HepG2 (cell line): ENCODE data around the gene P2RX7. TPM values are rescaled to one million over a fixed set of nuclear protein-coding genes. Genes with fewer than 3 reads are reported as not detected.
A peak's percentile ranks its signal among the peaks of the same experiment; 100 is the strongest.

Experiments
- ATAC-seq: fragments of 200-7000 bp; cut with Tn5 transposase; 3 replicates; pipeline ENCODE4 v1.9.1; 2020; ENCODE audit warnings: mild to moderate bottlenecking, moderate library complexity
- BruUV-seq: library from RNA; stranded (reverse); fragments of 400-500 nt; replicated peaks from 2 replicates; lab custom pipeline; 2021; lab: Mats Ljungman, UMichigan
- CTCF ChIA-PET: fragments of 300-600 bp; formaldehyde crosslinking; extraction: SDS; loops from one replicate; lab custom pipeline; 2021; ENCODE audit warnings: low total read pairs, inconsistent platforms, low intra/inter-chr PET ratio; lab: Yijun Ruan, JAX
- POLR2A ChIA-PET: fragments of 350-600 bp; sonication (Branson Sonifier 250); formaldehyde crosslinking; loops from one replicate; lab custom pipeline; 2020; ENCODE audit warnings: antibody characterized with exemption, inconsistent platforms; lab: Yijun Ruan, JAX
- DNase-seq: peaks from one replicate; pipeline ENCODE4 v3.0.0-alpha.2; 2015; ENCODE audit warnings: low spot score
- FAIRE-seq: peaks from 3 replicates; lab custom pipeline; 2011; peaks lifted over from hg19 to GRCh38; lab: Jason Lieb, UNC
- H2AFZ ChIP-seq: one replicate; pipeline ENCODE4 v1.6.1; 2011; ENCODE audit warnings: low read length, inconsistent platforms
- H3K27ac ChIP-seq: fragments of 300-600 bp; 3 replicates; pipeline ENCODE4 v1.8.0; 2011; ENCODE audit warnings: mixed run types, mild to moderate bottlenecking, mixed read lengths, low read length, inconsistent platforms; ENCODE audit not compliant: insufficient read depth; ENCODE audit errors: extremely low read length
- H3K27me3 ChIP-seq, 2 experiments: fragments of 200-600 bp in 1 of 2; 2 replicates in 1 of 2; 3 replicates in 1 of 2; pipeline versions ENCODE4 v1.6.0 to v1.8.0; 2011; ENCODE audit warnings: low read length in 2 of 2, mild to moderate bottlenecking in 2 of 2, moderate library complexity in 2 of 2, inconsistent platforms in 1 of 2; ENCODE audit not compliant: insufficient read depth in 2 of 2, control insufficient read depth in 1 of 2
- H3K36me3 ChIP-seq, 2 experiments: fragments of 200-600 bp in 1 of 2; replicated peaks in 1 of 2; 2 replicates in 1 of 2; 3 replicates in 1 of 2; pipeline versions ENCODE4 v1.5.1 to v1.8.0; 2011; ENCODE audit warnings: low read length in 2 of 2, inconsistent platforms in 1 of 2; ENCODE audit not compliant: insufficient read depth in 2 of 2, control insufficient read depth in 1 of 2
- H3K4me1 ChIP-seq: 2 replicates; pipeline ENCODE4 v1.5.1; 2012; ENCODE audit warnings: low read length, inconsistent platforms; ENCODE audit not compliant: insufficient read depth
- H3K4me2 ChIP-seq: 2 replicates; pipeline ENCODE4 v1.6.0; 2011; ENCODE audit warnings: low read depth, low read length, inconsistent platforms
- H3K4me3 ChIP-seq, 3 experiments: fragments of 200-600 bp in 1 of 3; sonication (generic), shearing (Covaris generic) in 1 of 3; replicated peaks in 1 of 3; 2 replicates each; pipeline ENCODE4 v1.5.1; 2011 to 2016; ENCODE audit warnings: low read length in 3 of 3, inconsistent platforms in 2 of 3, low read depth in 2 of 3, mild to moderate bottlenecking in 2 of 3, control low read depth in 1 of 3, mixed read lengths in 1 of 3; ENCODE audit not compliant: insufficient read depth in 1 of 3
- H3K79me2 ChIP-seq: one replicate; pipeline ENCODE4 v1.6.1; 2011; ENCODE audit warnings: low read length, inconsistent platforms; ENCODE audit not compliant: insufficient read depth
- H3K9ac ChIP-seq: 2 replicates; pipeline ENCODE4 v1.6.0; 2011; ENCODE audit warnings: mild to moderate bottlenecking, low read depth, low read length, inconsistent platforms; ENCODE audit not compliant: insufficient read depth
- H3K9me3 ChIP-seq: 2 replicates; pipeline ENCODE4 v1.5.1; 2012; ENCODE audit warnings: mild to moderate bottlenecking, low read length
- H4K20me1 ChIP-seq: 2 replicates; pipeline ENCODE4 v1.6.0; 2011; ENCODE audit warnings: inconsistent platforms, mild to moderate bottlenecking, low read length, moderate library complexity; ENCODE audit not compliant: insufficient read depth
- BRCA1 ChIP-seq: sonication (generic); formaldehyde crosslinking; IDR thresholded peaks from 2 replicates; pipeline ENCODE4 v1.4.0; 2020; ENCODE audit warnings: missing genetic modification reagents
- KAT7 ChIP-seq: IDR thresholded peaks from 2 replicates; pipeline ENCODE4 v1.6.1; 2018; ENCODE audit warnings: borderline replicate concordance, missing compliant biosample characterization
- REL ChIP-seq: sonication (generic); formaldehyde crosslinking; conservative IDR thresholded peaks from 2 replicates; pipeline ENCODE4 v1.8.0; 2022; ENCODE audit warnings: mild to moderate bottlenecking, missing genetic modification reagents, moderate library complexity
- SNAI1 ChIP-seq: sonication (generic); formaldehyde crosslinking; IDR thresholded peaks from 2 replicates; pipeline ENCODE4 v1.5.0; 2020; ENCODE audit warnings: mild to moderate bottlenecking, missing genetic modification reagents, borderline replicate concordance
- SRY ChIP-seq: sonication (generic); formaldehyde crosslinking; IDR thresholded peaks from 2 replicates; pipeline ENCODE4 v1.8.0; 2022; ENCODE audit warnings: mild to moderate bottlenecking, missing genetic modification reagents
- TCF7L2 ChIP-seq: IDR thresholded peaks from 2 replicates; pipeline ENCODE4 v1.6.1; 2011; ENCODE audit warnings: mild to moderate bottlenecking, low read depth, low read length, moderate library complexity
- TOE1 ChIP-seq: sonication (generic); formaldehyde crosslinking; IDR thresholded peaks from 2 replicates; pipeline ENCODE4 v1.4.0; 2020; ENCODE audit warnings: mild to moderate bottlenecking, missing genetic modification reagents
- ZFP37 ChIP-seq: sonication (generic); formaldehyde crosslinking; IDR thresholded peaks from 2 replicates; pipeline ENCODE4 v1.4.0; 2020; ENCODE audit warnings: missing genetic modification reagents, borderline replicate concordance
- ZNF136 ChIP-seq: sonication (generic); formaldehyde crosslinking; IDR thresholded peaks from 2 replicates; pipeline ENCODE4 v1.8.1; 2022; ENCODE audit warnings: low read depth, mild to moderate bottlenecking, moderate library complexity, missing genetic modification reagents
- ZNF777 ChIP-seq: sonication (generic); formaldehyde crosslinking; IDR thresholded peaks from 2 replicates; pipeline ENCODE4 v1.4.0; 2020; ENCODE audit warnings: missing genetic modification reagents
- whole genome bisulfite sequencing: methylation state at CpG from one replicate; pipeline ENCODE4 v1.1.6; 2017; ENCODE audit warnings: low lambda C conversion rate; 5-methylcytosine and 5-hydroxymethylcytosine counted together
- in situ Hi-C: cut with HindIII; loops from 2 replicates; pipeline ENCODE4 v1.10.0; 2017; ENCODE audit warnings: low pct_unique_long_range_greater_than_20kb; ENCODE audit not compliant: extremely low pct_ligation_motif_present
- intact Hi-C: fragments of 100-400 bp; cut with micrococcal nuclease; formaldehyde crosslinking; loops from one replicate; pipeline ENCODE4 v1.10.0; 2022; ENCODE audit not compliant: unreplicated experiment
- polyA plus RNA-seq, 8 experiments: library from polyadenylated mRNA; depleted of rRNA in 3 of 8; stranded (reverse) in 7 of 8; unstranded in 1 of 8; fragments of >200 nt; fragmentation: Illumina TruSeq in 4 of 8; extraction: Trizol in 4 of 8; gene quantifications; 2 replicates each; pipeline versions ENCODE4 v1.2.1 to v1.2.3, GENCODE V29; 2011 to 2016; ENCODE audit warnings: low read depth in 4 of 8, missing spikeins in 1 of 8, mixed read lengths in 1 of 8; ENCODE audit not compliant: insufficient read depth in 1 of 8
- total RNA-seq, 5 experiments: library from RNA; depleted of rRNA; stranded (reverse); fragments of >200 nt; fragmentation: Illumina TruSeq; extraction: Trizol; gene quantifications; 2 replicates each; pipeline ENCODE4 v1.2.3, GENCODE V29; 2016; ENCODE audit warnings: low read depth in 1 of 5
- TF ChIP-seq, protein P1 (sequence below): sonication (generic); formaldehyde crosslinking; IDR thresholded peaks from 2 replicates; pipeline ENCODE4 v1.8.1; 2023; ENCODE audit warnings: mild to moderate bottlenecking, inconsistent platforms, moderate library complexity, missing genetic modification reagents, borderline replicate concordance
- TF ChIP-seq, protein P2 (sequence below): sonication (generic); formaldehyde crosslinking; IDR thresholded peaks from 2 replicates; pipeline ENCODE4 v1.4.0; 2020; ENCODE audit warnings: low read depth, mild to moderate bottlenecking, missing genetic modification reagents
- TF ChIP-seq, protein P3 (sequence below): sonication (generic); formaldehyde crosslinking; IDR thresholded peaks from 2 replicates; pipeline ENCODE4 v1.4.0; 2020; ENCODE audit warnings: missing genetic modification reagents
- TF ChIP-seq, protein P4 (sequence below): sonication (generic); formaldehyde crosslinking; IDR thresholded peaks from 2 replicates; pipeline ENCODE4 v1.5.0; 2020; ENCODE audit warnings: missing genetic modification reagents

P2RX7 gene
- total and polyA plus RNA-seq, 2 of the 13 experiments (the other 11 are each of a cell fraction or from before 2014, with no cell fraction given), result 0.13 to 0.73 TPM

DNA sequence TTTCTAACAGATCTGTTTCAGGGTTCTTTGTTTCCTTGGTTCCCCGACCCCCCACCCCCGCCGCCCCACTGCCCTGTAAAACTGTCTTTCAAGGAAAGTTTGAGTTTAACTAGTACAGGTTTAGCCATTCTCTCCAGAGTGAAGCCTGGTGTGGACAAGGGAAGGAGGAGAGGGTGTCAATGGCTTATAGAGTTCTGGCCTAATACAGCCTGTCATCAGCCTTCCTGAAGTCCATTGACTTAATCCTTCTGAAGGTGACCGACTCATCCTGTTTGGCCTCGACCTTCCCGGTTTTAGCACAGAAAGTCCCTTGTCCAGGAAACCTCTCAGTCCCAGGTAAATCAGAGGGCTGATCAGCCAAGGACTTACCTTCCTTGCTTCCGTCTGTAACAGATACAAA is 66.3 kb downstream of the P2RX7 start:
- in situ Hi-C loops, result no loop called here
- ChIA-PET CTCF (no interaction called here), POLR2A (interaction anchor here (0.7 kb wide), 1 partner anchor 689 kb away, joined by 5 read pairs; no protein-coding TSS in a partner anchor)
- Histone ChIP-seq H3K4me2 (no peak overlapping the region), H3K27ac (no peak overlapping the region), H3K4me1 (peaks cover 10% of the 10 kb centered on the region), H3K79me2 (no peaks in the 10 kb centered on the region), H3K9me3 (no peaks in the 10 kb centered on the region), H3K4me3 (no peak overlapping the region), H2AFZ (no peak overlapping the region), H3K9ac (no peak overlapping the region), H3K36me3 (no peaks in the 10 kb centered on the region), H4K20me1 (no peaks in the 10 kb centered on the region), H3K27me3 (peaks cover 0 to 6% of the 10 kb centered on the region in 2 experiments; a peak in 1 of 5 replicates)
- BruUV-seq, result no TSS peak
- intact Hi-C loops, result no loop called here
- 24% methylated on average over 5 of the region's 7 CpGs for WGBS
- DNase-seq (no peak), FAIRE-seq (no peak), ATAC-seq (peak; percentile 46; the same call in 1 of the 3 replicates)
- TF ChIP-seq, protein P1, sequence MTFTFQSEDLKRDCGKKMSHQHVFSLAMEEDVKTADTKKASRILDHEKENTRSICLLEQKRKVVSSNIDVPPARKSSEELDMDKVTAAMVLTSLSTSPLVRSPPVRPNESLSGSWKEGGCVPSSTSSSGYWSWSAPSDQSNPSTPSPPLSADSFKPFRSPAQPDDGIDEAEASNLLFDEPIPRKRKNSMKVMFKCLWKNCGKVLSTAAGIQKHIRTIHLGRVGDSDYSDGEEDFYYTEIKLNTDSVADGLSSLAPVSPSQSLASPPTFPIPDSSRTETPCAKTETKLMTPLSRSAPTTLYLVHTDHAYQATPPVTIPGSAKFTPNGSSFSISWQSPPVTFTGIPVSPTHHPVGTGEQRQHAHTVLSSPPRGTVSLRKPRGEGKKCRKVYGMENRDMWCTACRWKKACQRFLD (CRISPR knock-in tag), result no peak
- TF ChIP-seq BRCA1 (CRISPR knock-in tag), result no peak
- TF ChIP-seq, protein P2, sequence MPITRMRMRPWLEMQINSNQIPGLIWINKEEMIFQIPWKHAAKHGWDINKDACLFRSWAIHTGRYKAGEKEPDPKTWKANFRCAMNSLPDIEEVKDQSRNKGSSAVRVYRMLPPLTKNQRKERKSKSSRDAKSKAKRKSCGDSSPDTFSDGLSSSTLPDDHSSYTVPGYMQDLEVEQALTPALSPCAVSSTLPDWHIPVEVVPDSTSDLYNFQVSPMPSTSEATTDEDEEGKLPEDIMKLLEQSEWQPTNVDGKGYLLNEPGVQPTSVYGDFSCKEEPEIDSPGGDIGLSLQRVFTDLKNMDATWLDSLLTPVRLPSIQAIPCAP (CRISPR knock-in tag), result no peak
- no peak for TF ChIP-seq ZNF777 (CRISPR knock-in tag)
- no peak for TF ChIP-seq REL (CRISPR knock-in tag)
- no peak for TF ChIP-seq TCF7L2
- no peak for TF ChIP-seq SRY
- TF ChIP-seq, protein P3, sequence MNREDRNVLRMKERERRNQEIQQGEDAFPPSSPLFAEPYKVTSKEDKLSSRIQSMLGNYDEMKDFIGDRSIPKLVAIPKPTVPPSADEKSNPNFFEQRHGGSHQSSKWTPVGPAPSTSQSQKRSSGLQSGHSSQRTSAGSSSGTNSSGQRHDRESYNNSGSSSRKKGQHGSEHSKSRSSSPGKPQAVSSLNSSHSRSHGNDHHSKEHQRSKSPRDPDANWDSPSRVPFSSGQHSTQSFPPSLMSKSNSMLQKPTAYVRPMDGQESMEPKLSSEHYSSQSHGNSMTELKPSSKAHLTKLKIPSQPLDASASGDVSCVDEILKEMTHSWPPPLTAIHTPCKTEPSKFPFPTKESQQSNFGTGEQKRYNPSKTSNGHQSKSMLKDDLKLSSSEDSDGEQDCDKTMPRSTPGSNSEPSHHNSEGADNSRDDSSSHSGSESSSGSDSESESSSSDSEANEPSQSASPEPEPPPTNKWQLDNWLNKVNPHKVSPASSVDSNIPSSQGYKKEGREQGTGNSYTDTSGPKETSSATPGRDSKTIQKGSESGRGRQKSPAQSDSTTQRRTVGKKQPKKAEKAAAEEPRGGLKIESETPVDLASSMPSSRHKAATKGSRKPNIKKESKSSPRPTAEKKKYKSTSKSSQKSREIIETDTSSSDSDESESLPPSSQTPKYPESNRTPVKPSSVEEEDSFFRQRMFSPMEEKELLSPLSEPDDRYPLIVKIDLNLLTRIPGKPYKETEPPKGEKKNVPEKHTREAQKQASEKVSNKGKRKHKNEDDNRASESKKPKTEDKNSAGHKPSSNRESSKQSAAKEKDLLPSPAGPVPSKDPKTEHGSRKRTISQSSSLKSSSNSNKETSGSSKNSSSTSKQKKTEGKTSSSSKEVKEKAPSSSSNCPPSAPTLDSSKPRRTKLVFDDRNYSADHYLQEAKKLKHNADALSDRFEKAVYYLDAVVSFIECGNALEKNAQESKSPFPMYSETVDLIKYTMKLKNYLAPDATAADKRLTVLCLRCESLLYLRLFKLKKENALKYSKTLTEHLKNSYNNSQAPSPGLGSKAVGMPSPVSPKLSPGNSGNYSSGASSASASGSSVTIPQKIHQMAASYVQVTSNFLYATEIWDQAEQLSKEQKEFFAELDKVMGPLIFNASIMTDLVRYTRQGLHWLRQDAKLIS (CRISPR knock-in tag), result no peak
- TF ChIP-seq SNAI1 (CRISPR knock-in tag), result no peak
- no peak for TF ChIP-seq ZNF136 (CRISPR knock-in tag)
- no peak for TF ChIP-seq TOE1
- TF ChIP-seq, protein P4, sequence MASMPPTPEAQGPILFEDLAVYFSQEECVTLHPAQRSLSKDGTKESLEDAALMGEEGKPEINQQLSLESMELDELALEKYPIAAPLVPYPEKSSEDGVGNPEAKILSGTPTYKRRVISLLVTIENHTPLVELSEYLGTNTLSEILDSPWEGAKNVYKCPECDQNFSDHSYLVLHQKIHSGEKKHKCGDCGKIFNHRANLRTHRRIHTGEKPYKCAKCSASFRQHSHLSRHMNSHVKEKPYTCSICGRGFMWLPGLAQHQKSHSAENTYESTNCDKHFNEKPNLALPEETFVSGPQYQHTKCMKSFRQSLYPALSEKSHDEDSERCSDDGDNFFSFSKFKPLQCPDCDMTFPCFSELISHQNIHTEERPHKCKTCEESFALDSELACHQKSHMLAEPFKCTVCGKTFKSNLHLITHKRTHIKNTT (CRISPR knock-in tag), result no peak
- no peak for TF ChIP-seq KAT7 (CRISPR knock-in tag)
- no peak for TF ChIP-seq ZFP37 (CRISPR knock-in tag)
